Measurements from ENCODE around the gene MAB21L2. TPM values are rescaled to one million over a fixed set of nuclear protein-coding genes. Genes with fewer than 3 reads are reported as not detected.

The MAB21L2 gene
- total RNA-seq, 1 experiment from 2014 or later = not detected

- ATAC-seq = no peak
- TF ChIP-seq, protein P1, sequence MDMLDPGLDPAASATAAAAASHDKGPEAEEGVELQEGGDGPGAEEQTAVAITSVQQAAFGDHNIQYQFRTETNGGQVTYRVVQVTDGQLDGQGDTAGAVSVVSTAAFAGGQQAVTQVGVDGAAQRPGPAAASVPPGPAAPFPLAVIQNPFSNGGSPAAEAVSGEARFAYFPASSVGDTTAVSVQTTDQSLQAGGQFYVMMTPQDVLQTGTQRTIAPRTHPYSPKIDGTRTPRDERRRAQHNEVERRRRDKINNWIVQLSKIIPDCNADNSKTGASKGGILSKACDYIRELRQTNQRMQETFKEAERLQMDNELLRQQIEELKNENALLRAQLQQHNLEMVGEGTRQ (CRISPR knock-in tag; IDR thresholded peaks at IDR 0.05) = no peak
- no peak for TF ChIP-seq NR2C2 (CRISPR knock-in tag; IDR thresholded peaks at IDR 0.05)
- no peak for TF ChIP-seq GTF2I (CRISPR knock-in tag; conservative IDR thresholded peaks at IDR 0.05)
- TF ChIP-seq ELF4 (CRISPR knock-in tag; IDR thresholded peaks at IDR 0.05; ENCODE audit: low read depth) = no peak
- TF ChIP-seq NFATC4 (CRISPR knock-in tag; IDR thresholded peaks at IDR 0.05) = no peak
- no peak for TF ChIP-seq ETV6 (CRISPR knock-in tag; IDR thresholded peaks at IDR 0.05)
- TF ChIP-seq EMX1 (CRISPR knock-in tag; IDR thresholded peaks at IDR 0.05) = no peak
- TF ChIP-seq, protein P2, sequence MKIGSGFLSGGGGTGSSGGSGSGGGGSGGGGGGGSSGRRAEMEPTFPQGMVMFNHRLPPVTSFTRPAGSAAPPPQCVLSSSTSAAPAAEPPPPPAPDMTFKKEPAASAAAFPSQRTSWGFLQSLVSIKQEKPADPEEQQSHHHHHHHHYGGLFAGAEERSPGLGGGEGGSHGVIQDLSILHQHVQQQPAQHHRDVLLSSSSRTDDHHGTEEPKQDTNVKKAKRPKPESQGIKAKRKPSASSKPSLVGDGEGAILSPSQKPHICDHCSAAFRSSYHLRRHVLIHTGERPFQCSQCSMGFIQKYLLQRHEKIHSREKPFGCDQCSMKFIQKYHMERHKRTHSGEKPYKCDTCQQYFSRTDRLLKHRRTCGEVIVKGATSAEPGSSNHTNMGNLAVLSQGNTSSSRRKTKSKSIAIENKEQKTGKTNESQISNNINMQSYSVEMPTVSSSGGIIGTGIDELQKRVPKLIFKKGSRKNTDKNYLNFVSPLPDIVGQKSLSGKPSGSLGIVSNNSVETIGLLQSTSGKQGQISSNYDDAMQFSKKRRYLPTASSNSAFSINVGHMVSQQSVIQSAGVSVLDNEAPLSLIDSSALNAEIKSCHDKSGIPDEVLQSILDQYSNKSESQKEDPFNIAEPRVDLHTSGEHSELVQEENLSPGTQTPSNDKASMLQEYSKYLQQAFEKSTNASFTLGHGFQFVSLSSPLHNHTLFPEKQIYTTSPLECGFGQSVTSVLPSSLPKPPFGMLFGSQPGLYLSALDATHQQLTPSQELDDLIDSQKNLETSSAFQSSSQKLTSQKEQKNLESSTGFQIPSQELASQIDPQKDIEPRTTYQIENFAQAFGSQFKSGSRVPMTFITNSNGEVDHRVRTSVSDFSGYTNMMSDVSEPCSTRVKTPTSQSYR (CRISPR knock-in tag; IDR thresholded peaks at IDR 0.05) = no peak
- TF ChIP-seq, protein P3, sequence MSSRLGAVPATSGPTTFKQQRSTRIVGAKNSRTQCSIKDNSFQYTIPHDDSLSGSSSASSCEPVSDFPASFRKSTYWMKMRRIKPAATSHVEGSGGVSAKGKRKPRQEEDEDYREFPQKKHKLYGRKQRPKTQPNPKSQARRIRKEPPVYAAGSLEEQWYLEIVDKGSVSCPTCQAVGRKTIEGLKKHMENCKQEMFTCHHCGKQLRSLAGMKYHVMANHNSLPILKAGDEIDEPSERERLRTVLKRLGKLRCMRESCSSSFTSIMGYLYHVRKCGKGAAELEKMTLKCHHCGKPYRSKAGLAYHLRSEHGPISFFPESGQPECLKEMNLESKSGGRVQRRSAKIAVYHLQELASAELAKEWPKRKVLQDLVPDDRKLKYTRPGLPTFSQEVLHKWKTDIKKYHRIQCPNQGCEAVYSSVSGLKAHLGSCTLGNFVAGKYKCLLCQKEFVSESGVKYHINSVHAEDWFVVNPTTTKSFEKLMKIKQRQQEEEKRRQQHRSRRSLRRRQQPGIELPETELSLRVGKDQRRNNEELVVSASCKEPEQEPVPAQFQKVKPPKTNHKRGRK (CRISPR knock-in tag; IDR thresholded peaks at IDR 0.05; ENCODE audit: borderline replicate concordance) = no peak
- no peak for TF ChIP-seq NFYB (CRISPR knock-in tag; conservative IDR thresholded peaks at IDR 0.05; ENCODE audit: low read depth)
- no peak for TF ChIP-seq ZNF138 (CRISPR knock-in tag; conservative IDR thresholded peaks at IDR 0.05)
- no peak for TF ChIP-seq ZNF416 (CRISPR knock-in tag; IDR thresholded peaks at IDR 0.05)
- no peak for TF ChIP-seq PRRX2 (CRISPR knock-in tag; IDR thresholded peaks at IDR 0.05)
- TF ChIP-seq, protein P4, sequence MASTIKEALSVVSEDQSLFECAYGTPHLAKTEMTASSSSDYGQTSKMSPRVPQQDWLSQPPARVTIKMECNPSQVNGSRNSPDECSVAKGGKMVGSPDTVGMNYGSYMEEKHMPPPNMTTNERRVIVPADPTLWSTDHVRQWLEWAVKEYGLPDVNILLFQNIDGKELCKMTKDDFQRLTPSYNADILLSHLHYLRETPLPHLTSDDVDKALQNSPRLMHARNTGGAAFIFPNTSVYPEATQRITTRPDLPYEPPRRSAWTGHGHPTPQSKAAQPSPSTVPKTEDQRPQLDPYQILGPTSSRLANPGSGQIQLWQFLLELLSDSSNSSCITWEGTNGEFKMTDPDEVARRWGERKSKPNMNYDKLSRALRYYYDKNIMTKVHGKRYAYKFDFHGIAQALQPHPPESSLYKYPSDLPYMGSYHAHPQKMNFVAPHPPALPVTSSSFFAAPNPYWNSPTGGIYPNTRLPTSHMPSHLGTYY (CRISPR knock-in tag; IDR thresholded peaks at IDR 0.05) = no peak
- TF ChIP-seq, protein P5, sequence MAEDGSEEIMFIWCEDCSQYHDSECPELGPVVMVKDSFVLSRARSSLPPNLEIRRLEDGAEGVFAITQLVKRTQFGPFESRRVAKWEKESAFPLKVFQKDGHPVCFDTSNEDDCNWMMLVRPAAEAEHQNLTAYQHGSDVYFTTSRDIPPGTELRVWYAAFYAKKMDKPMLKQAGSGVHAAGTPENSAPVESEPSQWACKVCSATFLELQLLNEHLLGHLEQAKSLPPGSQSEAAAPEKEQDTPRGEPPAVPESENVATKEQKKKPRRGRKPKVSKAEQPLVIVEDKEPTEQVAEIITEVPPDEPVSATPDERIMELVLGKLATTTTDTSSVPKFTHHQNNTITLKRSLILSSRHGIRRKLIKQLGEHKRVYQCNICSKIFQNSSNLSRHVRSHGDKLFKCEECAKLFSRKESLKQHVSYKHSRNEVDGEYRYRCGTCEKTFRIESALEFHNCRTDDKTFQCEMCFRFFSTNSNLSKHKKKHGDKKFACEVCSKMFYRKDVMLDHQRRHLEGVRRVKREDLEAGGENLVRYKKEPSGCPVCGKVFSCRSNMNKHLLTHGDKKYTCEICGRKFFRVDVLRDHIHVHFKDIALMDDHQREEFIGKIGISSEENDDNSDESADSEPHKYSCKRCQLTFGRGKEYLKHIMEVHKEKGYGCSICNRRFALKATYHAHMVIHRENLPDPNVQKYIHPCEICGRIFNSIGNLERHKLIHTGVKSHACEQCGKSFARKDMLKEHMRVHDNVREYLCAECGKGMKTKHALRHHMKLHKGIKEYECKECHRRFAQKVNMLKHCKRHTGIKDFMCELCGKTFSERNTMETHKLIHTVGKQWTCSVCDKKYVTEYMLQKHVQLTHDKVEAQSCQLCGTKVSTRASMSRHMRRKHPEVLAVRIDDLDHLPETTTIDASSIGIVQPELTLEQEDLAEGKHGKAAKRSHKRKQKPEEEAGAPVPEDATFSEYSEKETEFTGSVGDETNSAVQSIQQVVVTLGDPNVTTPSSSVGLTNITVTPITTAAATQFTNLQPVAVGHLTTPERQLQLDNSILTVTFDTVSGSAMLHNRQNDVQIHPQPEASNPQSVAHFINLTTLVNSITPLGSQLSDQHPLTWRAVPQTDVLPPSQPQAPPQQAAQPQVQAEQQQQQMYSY (CRISPR knock-in tag; IDR thresholded peaks at IDR 0.05) = no peak
- no peak for TF ChIP-seq ZBTB43 (CRISPR knock-in tag; IDR thresholded peaks at IDR 0.05)
- POLR2A ChIA-PET = no interaction called here
- Mint-ChIP-seq H3K9me3 (peaks cover 5% of the 10 kb centered on the region), H3K4me3 (no peak overlapping the region), H3K27me3 (ENCODE audit: low read depth) (no peaks in the 10 kb centered on the region), H3K4me1 (peaks cover 11% of the 10 kb centered on the region), H3K36me3 (0 out of 2 replicates have a peak, but pooled peaks cover 3% of the 10 kb centered on the region), H3K27ac (no peak overlapping the region)
- CTCF ChIA-PET = no interaction called here
- DNase-seq (ENCODE audit: low spot score) = no peak
Measured at GRCh38 chr4:150619042-150619441, 37.1 kb downstream of the MAB21L2 start.
